ENCODE data around the gene CLASRP. TPM values are rescaled to one million over a fixed set of nuclear protein-coding genes. Genes with fewer than 3 reads are reported as not detected.

CLASRP gene
- total and polyA plus RNA-seq, 2 of the 8 experiments (the other 6 are each of a cell fraction or from before 2014, with no cell fraction given) = 22.3 to 71.7 TPM

- Histone ChIP-seq H3K4ac (replicated peaks; ENCODE audit: insufficient read length, low read depth, low read length) (no peak overlapping the region), H2BK120ac (replicated peaks; ENCODE audit: low read depth, low read length) (no peak overlapping the region), H2BK20ac (ENCODE audit: low read length) (no peak overlapping the region), H3K9ac (replicated peaks in 1 of 4; ENCODE audit: extremely low read depth in 1 of 4, low read depth in 3 of 4, low read length in 3 of 4) (no peak overlapping the region), H4K5ac (ENCODE audit: insufficient read length, low read depth, low read length) (no peak overlapping the region), H2AFZ (ENCODE audit: low read length) (no peak overlapping the region), H2BK15ac (ENCODE audit: low read length) (no peak overlapping the region), H4K8ac (ENCODE audit: extremely low read depth, insufficient read depth, low read length) (peak overlapping the region; percentile 25; the same call in 1 of the 2 replicates), H3K4me2 (ENCODE audit: insufficient read depth in 1 of 2, low read depth in 2 of 2, low read length in 2 of 2) (no peak overlapping the region), H3K79me1 (ENCODE audit: low read depth, low read length) (no peaks in the 10 kb centered on the region; the same call in 1 of the 2 replicates), H3K23ac (ENCODE audit: insufficient read length) (no peak overlapping the region), H2AK5ac (ENCODE audit: low read depth, low read length) (no peak overlapping the region), H3K23me2 (ENCODE audit: low read depth, low read length) (no peaks in the 10 kb centered on the region), H3K27me3 (replicated peaks in 1 of 4; ENCODE audit: control insufficient read depth in 3 of 4, extremely low read depth in 1 of 4, insufficient read depth in 3 of 4, low read length in 3 of 4) (no peaks in the 10 kb centered on the region), H3K18ac (ENCODE audit: extremely low read depth, low read length) (no peak overlapping the region), H3K56ac (replicated peaks; ENCODE audit: insufficient read length, low read depth, low read length) (no peak overlapping the region), H3K27ac (ENCODE audit: low read depth, low read length) (no peak overlapping the region), H4K20me1 (replicated peaks in 1 of 2; ENCODE audit: control insufficient read depth in 1 of 2, insufficient read depth in 2 of 2, low read length in 2 of 2) (peaks cover 2 to 4% of the 10 kb centered on the region in 2 experiments), H3K79me2 (ENCODE audit: control insufficient read depth in 1 of 2, insufficient read depth in 2 of 2, low read length in 2 of 2) (no peaks in the 10 kb centered on the region), H3K9me3 (ENCODE audit: insufficient read depth in 2 of 2, low read depth in 1 of 2, low read length in 1 of 2) (no peaks in the 10 kb centered on the region), H4K91ac (replicated peaks; ENCODE audit: insufficient read length, low read length) (no peak overlapping the region), H3K4me1 (replicated peaks in 1 of 4; ENCODE audit: control insufficient read depth in 3 of 4, insufficient read depth in 4 of 4, low read length in 3 of 4) (no peaks in the 10 kb centered on the region), H3K36me3 (ENCODE audit: control insufficient read depth in 2 of 4, insufficient read depth in 4 of 4, low read length in 3 of 4) (peaks cover 0 to 26% (median 3%) of the 10 kb centered on the region in 4 experiments; a peak in 5 of 8 replicates), H2BK5ac (ENCODE audit: low read depth, low read length) (no peak overlapping the region), H2BK12ac (ENCODE audit: low read depth, low read length) (no peak overlapping the region), H3K4me3 (ENCODE audit: extremely low read depth in 1 of 4, insufficient read depth in 2 of 4, low read depth in 3 of 4, low read length in 4 of 4) (no peak overlapping the region), H3K14ac (ENCODE audit: insufficient read length) (no peak overlapping the region)
- 93% methylated on average over 31 of the region's 44 CpGs; no CpG with 5 or more reads in 1 of the 2 experiments for WGBS, 2 experiments (ENCODE audit: extremely low coverage in 1 of 2, insufficient coverage in 1 of 2, insufficient read length in 1 of 2, insufficient replicate concordance in 2 of 2, low coverage in 1 of 2, low lambda C conversion rate in 2 of 2, missing lambda C conversion rate in 1 of 2)
- ChIA-PET POLR2A (ENCODE audit: partially characterized antibody) (interaction anchor here (0.6 to 1.8 kb wide), 4 partner anchors 9 to 88 kb away, joined by 3 to 5 read pairs (median 4); partner anchors contain the start of gene CLASRP), CTCF (ENCODE audit: partially characterized antibody) (interaction anchor here (1.0 to 4.6 kb wide), 2 partner anchors 36 to 66 kb away, joined by 5 to 34 read pairs; no protein-coding TSS in a partner anchor)
- no peak for DNase-seq (ENCODE audit: low read depth in 1 of 2, low spot score in 2 of 2)
- TF ChIP-seq KDM4A (IDR thresholded peaks at IDR 0.05; ENCODE audit: low read depth, low read length, severe bottlenecking) = no peak
- TF ChIP-seq SIN3A (conservative IDR thresholded peaks at IDR 0.05 in 1 of 2, IDR thresholded peaks at IDR 0.05 in 1 of 2; ENCODE audit: low read depth in 1 of 2, low read length in 2 of 2) = no peak
- no peak for TF ChIP-seq CBX8 (IDR thresholded peaks at IDR 0.05; ENCODE audit: borderline replicate concordance, low read depth, low read length)
- no peak for TF ChIP-seq MAX (IDR thresholded peaks at IDR 0.05)
- no peak for TF ChIP-seq TAF7 (optimal IDR thresholded peaks at IDR 0.05; ENCODE audit: borderline replicate concordance, low read depth, low read length)
- no peak for TF ChIP-seq BRCA1 (IDR thresholded peaks at IDR 0.05; ENCODE audit: low read depth, low read length)
- TF ChIP-seq RNF2 (IDR thresholded peaks at IDR 0.05; ENCODE audit: borderline replicate concordance, low read depth, low read length, missing control alignments, poor library complexity, severe bottlenecking) = no peak
- no peak for FAIRE-seq
These were observed 46.3 kb upstream of the CLASRP start for GRCh38 chr19:44992336-44993163.

Data from H1 (cell line).